GM12872 (cell line): Measurements from ENCODE around the gene STK39.

ENCODE experiments used
- CTCF ChIP-seq: IDR thresholded peaks from 3 replicates; pipeline ENCODE4 v1.5.1; 2011; ENCODE audit warnings: low read depth, mild to moderate bottlenecking, low read length, moderate library complexity; ENCODE audit not compliant: insufficient read depth

Gene STK39

GRCh38 chr2:168278424-168278888 lies 31.1 kb upstream of the STK39 start:
- no peak for TF ChIP-seq CTCF

GRCh38 chr2:168277276-168277675 lies 29.9 kb upstream of the STK39 start:
- TF ChIP-seq CTCF, result no peak

- no peak for TF ChIP-seq CTCF
These were observed 24.8 kb upstream of the STK39 start for GRCh38 chr2:168272225-168272624.

- no peak for TF ChIP-seq CTCF
These were observed 9.1 kb upstream of the STK39 start for GRCh38 chr2:168256448-168256847.

- no peak for TF ChIP-seq CTCF
These were observed 8.5 kb upstream of the STK39 start for GRCh38 chr2:168255866-168256265.

GRCh38 chr2:168255103-168255502 lies 7.7 kb upstream of the STK39 start:
- no peak for TF ChIP-seq CTCF

GRCh38 chr2:168254158-168254935 lies 7.0 kb upstream of the STK39 start:
- TF ChIP-seq CTCF, result no peak
